ENCODE results near the gene CD109.
A peak's percentile ranks its signal among the peaks of the same experiment; 100 is the strongest.
"Not testable (repeated sequence)": the region's sequence is repeated elsewhere in the genome, so short reads cannot be mapped to it uniquely, and the experiment has no call there.

The CD109 gene

GRCh38 chr6:73801652-73802268, 105.8 kb downstream of the CD109 start:
- DNase-seq (ENCODE audit: low read depth) = no peak
- no peak overlapping the region for H3K4me3 ChIP-seq (ENCODE audit: low read length)
- TF ChIP-seq CTCF (IDR thresholded peaks at IDR 0.05; ENCODE audit: insufficient read depth, low read depth, low read length, missing control alignments) = no peak

- no peak for DNase-seq (ENCODE audit: low read depth)
- TF ChIP-seq CTCF (IDR thresholded peaks at IDR 0.05; ENCODE audit: insufficient read depth, low read depth, low read length, missing control alignments) = no peak
- H3K4me3 ChIP-seq (ENCODE audit: low read length) = no peak overlapping the region
Measured at GRCh38 chr6:73802366-73802765, 106.4 kb downstream of the CD109 start.

- peak; percentile 53 for TF ChIP-seq CTCF (IDR thresholded peaks at IDR 0.05; ENCODE audit: insufficient read depth, low read depth, low read length, missing control alignments)
- peak; percentile 84 for DNase-seq (ENCODE audit: low read depth)
- H3K4me3 ChIP-seq (ENCODE audit: low read length) = no peak overlapping the region
Measured at GRCh38 chr6:73803562-73804241, 107.7 kb downstream of the CD109 start.

GRCh38 chr6:73805221-73805620, 109.2 kb downstream of the CD109 start:
- H3K4me3 ChIP-seq (ENCODE audit: low read length); DNase-seq (ENCODE audit: low read depth): not testable (repeated sequence)

- not testable (repeated sequence) for DNase-seq (ENCODE audit: low read depth); H3K4me3 ChIP-seq (ENCODE audit: low read length)
Measured at GRCh38 chr6:73805982-73806381, 110.0 kb downstream of the CD109 start.

GRCh38 chr6:73811706-73812105, 115.7 kb downstream of the CD109 start:
- DNase-seq (ENCODE audit: low read depth) = no peak
- no peak for TF ChIP-seq CTCF (IDR thresholded peaks at IDR 0.05; ENCODE audit: insufficient read depth, low read depth, low read length, missing control alignments)
- H3K4me3 ChIP-seq (ENCODE audit: low read length) = no peak overlapping the region

- no peak for TF ChIP-seq CTCF (IDR thresholded peaks at IDR 0.05; ENCODE audit: insufficient read depth, low read depth, low read length, missing control alignments)
- H3K4me3 ChIP-seq (ENCODE audit: low read length) = no peak overlapping the region
- no peak for DNase-seq (ENCODE audit: low read depth)
Measured at GRCh38 chr6:73817253-73817652, 121.2 kb downstream of the CD109 start.

- no peak for DNase-seq (ENCODE audit: low read depth)
- H3K4me3 ChIP-seq (ENCODE audit: low read length) = no peak overlapping the region
- TF ChIP-seq CTCF (IDR thresholded peaks at IDR 0.05; ENCODE audit: insufficient read depth, low read depth, low read length, missing control alignments) = no peak
Measured at GRCh38 chr6:73823046-73823735, 127.2 kb downstream of the CD109 start.
